Body of pancreas (tissue), 4 donors: ENCODE data around the gene SRSF4. TPM values are rescaled to one million over a fixed set of nuclear protein-coding genes. Genes with fewer than 3 reads are reported as not detected.
"Not testable (repeated sequence)": the region's sequence is repeated elsewhere in the genome, so short reads cannot be mapped to it uniquely, and the experiment has no call there.

Source experiments
- ATAC-seq: fragments of 150-250 bp; one replicate; pipeline ENCODE4 v1.9.1; 2016
- DNase-seq, 4 donors: peaks; one replicate each; pipeline ENCODE4 v3.0.0-alpha.2; 2019
- H3K27ac ChIP-seq, 4 donors: fragments of 200-600 bp; sonication (generic); 1 replicate in 3 of 4; 2 replicates in 1 of 4; pipeline versions ENCODE4 v1.5.1 to v1.6.1; 2016 to 2019; ENCODE audit warnings: mild to moderate bottlenecking in 1 of 4, mixed read lengths in 1 of 4, moderate library complexity in 1 of 4
- H3K27me3 ChIP-seq, 2 donors: fragments of 200-600 bp; sonication (generic); one replicate each; pipeline ENCODE4 v1.6.0; 2016; ENCODE audit warnings: mild to moderate bottlenecking in 1 of 2
- H3K36me3 ChIP-seq, 2 donors: fragments of 200-600 bp; sonication (generic); replicated peaks in 1 of 2; 2 replicates each; pipeline ENCODE4 v1.5.1; 2016; ENCODE audit warnings: low read depth in 2 of 2; ENCODE audit not compliant: insufficient read depth in 1 of 2
- H3K4me1 ChIP-seq: fragments of 200-600 bp; sonication (generic); one replicate; pipeline ENCODE4 v1.6.0; 2016
- H3K4me3 ChIP-seq, 2 donors: fragments of 200-600 bp; sonication (generic); 1 replicate in 1 of 2; 2 replicates in 1 of 2; pipeline ENCODE4 v1.5.1; 2016 to 2019
- H3K9me3 ChIP-seq, 3 donors: fragments of 200-600 bp; sonication (generic); 1 replicate in 2 of 3; 2 replicates in 1 of 3; pipeline ENCODE4 v1.5.1; 2016
- POLR2A ChIP-seq, 3 donors: fragments of 450-650 bp; IDR thresholded peaks; one replicate each; pipeline ENCODE4 v1.6.1; 2016; ENCODE audit warnings: antibody characterized with exemption in 3 of 3, mild to moderate bottlenecking in 2 of 3
- WGBS, 2 donors: methylation state at CpG; one replicate each; pipeline ENCODE4 v1.1.5; 2017; 5-methylcytosine and 5-hydroxymethylcytosine counted together
- intact Hi-C: fragments of 100-400 bp; cut with DNase I; formaldehyde crosslinking; loops from one replicate; pipeline ENCODE4 v1.15.1; 2023
- total RNA-seq, 2 donors: library from RNA; depleted of rRNA; stranded (reverse); fragments of >200 nt; gene quantifications; one replicate each; pipeline ENCODE4 v1.1.0, GENCODE V29; 2016
- TF ChIP-seq, protein P1 (sequence below), 7 experiments: fragments of 450-650 bp in 4 of 7; fragments of 200-600 bp in 3 of 7; sonication (generic) in 3 of 7; IDR thresholded peaks; one replicate each; pipeline ENCODE4 v1.5.1; 2016 to 2019; ENCODE audit warnings: antibody characterized with exemption in 7 of 7

The SRSF4 gene
- total RNA-seq, 2 donors from 2014 or later: 50.3 to 58.3 TPM

GRCh38 chr1:29157269-29157601 lies 24.5 kb downstream of the SRSF4 start:
- Histone ChIP-seq H3K4me3 (no peak overlapping the region), H3K4me1 (peaks cover 23% of the 10 kb centered on the region), H3K27ac (peak overlapping the region in 3 of 4 donors; percentile 51 to 77 (median 63)), H3K36me3 (peaks cover 11 to 33% of the 10 kb centered on the region in 2 donors), H3K9me3 (no peaks in the 10 kb centered on the region), H3K27me3 (no peaks in the 10 kb centered on the region)
- TF ChIP-seq, protein P1, sequence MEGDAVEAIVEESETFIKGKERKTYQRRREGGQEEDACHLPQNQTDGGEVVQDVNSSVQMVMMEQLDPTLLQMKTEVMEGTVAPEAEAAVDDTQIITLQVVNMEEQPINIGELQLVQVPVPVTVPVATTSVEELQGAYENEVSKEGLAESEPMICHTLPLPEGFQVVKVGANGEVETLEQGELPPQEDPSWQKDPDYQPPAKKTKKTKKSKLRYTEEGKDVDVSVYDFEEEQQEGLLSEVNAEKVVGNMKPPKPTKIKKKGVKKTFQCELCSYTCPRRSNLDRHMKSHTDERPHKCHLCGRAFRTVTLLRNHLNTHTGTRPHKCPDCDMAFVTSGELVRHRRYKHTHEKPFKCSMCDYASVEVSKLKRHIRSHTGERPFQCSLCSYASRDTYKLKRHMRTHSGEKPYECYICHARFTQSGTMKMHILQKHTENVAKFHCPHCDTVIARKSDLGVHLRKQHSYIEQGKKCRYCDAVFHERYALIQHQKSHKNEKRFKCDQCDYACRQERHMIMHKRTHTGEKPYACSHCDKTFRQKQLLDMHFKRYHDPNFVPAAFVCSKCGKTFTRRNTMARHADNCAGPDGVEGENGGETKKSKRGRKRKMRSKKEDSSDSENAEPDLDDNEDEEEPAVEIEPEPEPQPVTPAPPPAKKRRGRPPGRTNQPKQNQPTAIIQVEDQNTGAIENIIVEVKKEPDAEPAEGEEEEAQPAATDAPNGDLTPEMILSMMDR (IDR thresholded peaks at IDR 0.05): no peak
- no peak for TF ChIP-seq POLR2A (IDR thresholded peaks at IDR 0.05)
- 40 to 48% methylated on average over 3 of the region's 3 CpGs for WGBS, 2 donors
- DNase-seq (no peak), ATAC-seq (no peak)
- intact Hi-C loops: no loop called here

- 38 to 43% methylated on average over 10 of the region's 10 CpGs for WGBS, 2 donors
- intact Hi-C loops: no loop called here
- Histone ChIP-seq H3K36me3 (peaks cover 11 to 36% of the 10 kb centered on the region in 2 donors), H3K9me3 (no peaks in the 10 kb centered on the region), H3K4me1 (peaks cover 23% of the 10 kb centered on the region), H3K27me3 (no peaks in the 10 kb centered on the region), H3K27ac (peak overlapping the region; percentile 51 to 77 (median 61)), H3K4me3 (no peak overlapping the region)
- peak; percentile 76 for ATAC-seq
- TF ChIP-seq, protein P1 (IDR thresholded peaks at IDR 0.05): no peak
- no peak for TF ChIP-seq POLR2A (IDR thresholded peaks at IDR 0.05)
- DNase-seq: peak in 3 of 4 donors; percentile 22 to 42 (median 37)
Observed at GRCh38 chr1:29156543-29157268, 25.0 kb downstream of the SRSF4 start.

GRCh38 chr1:29152046-29152805 lies 29.5 kb downstream of the SRSF4 start:
- peaks cover 26 to 61% of the 10 kb centered on the region in 2 donors for H3K36me3 ChIP-seq
- no peaks in the 10 kb centered on the region for H3K9me3 ChIP-seq
- H3K27me3 ChIP-seq: no peaks in the 10 kb centered on the region
- no peak overlapping the region for H3K4me3 ChIP-seq
- intact Hi-C loops: no loop called here
- ATAC-seq (no peak), DNase-seq (no peak)
- peaks cover 16% of the 10 kb centered on the region for H3K4me1 ChIP-seq
- H3K27ac ChIP-seq: no peak overlapping the region
- WGBS, 2 donors: 85 to 92% methylated on average over 8 of the region's 8 CpGs
- no peak for TF ChIP-seq POLR2A (IDR thresholded peaks at IDR 0.05)
- TF ChIP-seq, protein P1 (IDR thresholded peaks at IDR 0.05): no peak

GRCh38 chr1:29150346-29150745 lies 31.4 kb downstream of the SRSF4 start:
- intact Hi-C loops, H3K9me3 ChIP-seq, ATAC-seq, H3K27me3 ChIP-seq, DNase-seq, H3K27ac ChIP-seq, H3K4me3 ChIP-seq, H3K4me1 ChIP-seq: not testable (repeated sequence)
- 95 to 96% methylated on average over 9 of the region's 9 CpGs for WGBS, 2 donors
- peaks cover 26 to 58% of the 10 kb centered on the region in 2 donors for H3K36me3 ChIP-seq

DNA sequence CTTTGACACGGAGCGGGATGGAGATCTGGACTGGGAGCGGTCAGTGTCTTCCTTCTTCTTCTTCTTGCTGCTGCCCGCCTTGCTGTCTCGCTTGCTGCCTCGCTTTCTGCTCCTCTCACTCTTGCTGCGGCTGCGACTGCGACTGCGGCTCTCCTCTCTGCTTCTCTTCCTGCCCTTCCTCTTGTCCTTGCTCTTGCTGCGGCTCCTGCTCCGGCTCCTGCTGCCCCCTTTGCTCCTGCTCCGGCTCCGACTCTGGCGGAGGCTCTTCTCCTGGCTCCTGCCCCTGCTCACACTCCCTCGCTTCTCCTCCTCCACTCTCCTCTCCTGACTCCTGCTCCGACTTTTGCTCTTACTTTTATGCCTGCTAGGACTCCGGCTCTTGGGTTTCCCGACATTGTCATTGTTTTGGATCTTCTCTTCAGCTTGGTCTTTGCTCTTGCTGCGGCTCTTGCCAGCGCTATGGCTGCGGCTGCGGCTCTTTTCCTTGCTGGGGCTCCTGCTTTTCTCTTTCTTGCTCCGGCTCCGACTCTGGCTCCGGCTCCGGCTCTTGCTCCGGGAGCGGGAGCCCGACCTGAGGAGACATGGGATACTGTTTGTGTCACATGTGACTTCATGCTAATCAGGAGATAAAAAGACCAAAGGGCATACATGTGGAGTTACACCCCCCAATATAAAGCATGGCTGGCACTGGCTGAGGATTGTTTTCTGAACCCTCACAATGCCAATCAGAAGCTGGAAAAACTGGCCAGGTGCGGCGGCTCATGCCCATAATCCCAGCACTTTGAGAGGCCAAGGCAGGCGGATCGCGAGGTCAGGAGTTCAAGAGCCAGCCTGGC lies 32.8 kb downstream of the SRSF4 start:
- H3K36me3 ChIP-seq: peaks cover 19 to 50% of the 10 kb centered on the region in 2 donors
- WGBS, 2 donors: 91 to 94% methylated on average over 35 of the region's 35 CpGs

More for the DNA sequence above, 32.8 kb downstream of the SRSF4 start:
- H3K4me3 ChIP-seq: no peak overlapping the region
- intact Hi-C loops: no loop called here
- no peak overlapping the region for H3K27ac ChIP-seq
- no peaks in the 10 kb centered on the region for H3K9me3 ChIP-seq
- TF ChIP-seq, protein P1 (IDR thresholded peaks at IDR 0.05): no peak
- no peak for TF ChIP-seq POLR2A (IDR thresholded peaks at IDR 0.05)
- DNase-seq (no peak), ATAC-seq (no peak)
- no peaks in the 10 kb centered on the region for H3K27me3 ChIP-seq
- H3K4me1 ChIP-seq: peaks cover 7% of the 10 kb centered on the region
